Right lobe of liver (tissue), 6 donors: Measurements from ENCODE around the gene SCAPER. TPM values are rescaled to one million over a fixed set of nuclear protein-coding genes. Genes with fewer than 3 reads are reported as not detected.

ENCODE experiments used
- ATAC-seq, 4 donors: fragments of 200-7000 bp; cut with Tn5 transposase; one replicate each; pipeline ENCODE4 v1.9.1; 2020; ENCODE audit warnings: mild to moderate bottlenecking in 4 of 4, moderate library complexity in 4 of 4
- DNase-seq, 3 donors: peaks; one replicate each; pipeline ENCODE4 v3.0.0-alpha.2; 2020
- H3K27ac ChIP-seq, 3 donors: fragments of 200-600 bp; one replicate each; pipeline ENCODE4 v1.8.0; 2022
- H3K27me3 ChIP-seq, 2 donors: fragments of 200-600 bp; one replicate each; pipeline ENCODE4 v1.8.0; 2022
- H3K36me3 ChIP-seq, 4 donors: fragments of 200-600 bp; sonication (generic) in 1 of 4; one replicate each; pipeline versions ENCODE4 v1.5.1 to v1.8.0; 2017 to 2022; ENCODE audit warnings: control low read depth in 1 of 4
- H3K4me1 ChIP-seq, 4 donors: fragments of 200-600 bp; sonication (generic) in 1 of 4; one replicate each; pipeline versions ENCODE4 v1.5.1 to v1.8.0; 2017 to 2022; ENCODE audit warnings: control low read depth in 1 of 4
- H3K4me3 ChIP-seq, 3 donors: fragments of 200-600 bp; one replicate each; pipeline ENCODE4 v1.8.0; 2022
- H3K9me3 ChIP-seq, 4 donors: fragments of 200-600 bp; sonication (generic) in 1 of 4; one replicate each; pipeline versions ENCODE4 v1.5.1 to v1.8.0; 2017 to 2022; ENCODE audit warnings: control low read depth in 1 of 4
- CTCF ChIP-seq, 4 donors: fragments of 200-600 bp in 3 of 4; fragments of 450-650 bp in 1 of 4; IDR thresholded peaks; one replicate each; pipeline versions ENCODE4 v1.5.1 to v1.8.0; 2016 to 2022; ENCODE audit warnings: antibody characterized with exemption in 4 of 4, mild to moderate bottlenecking in 2 of 4
- POLR2A ChIP-seq: fragments of 450-650 bp; IDR thresholded peaks from one replicate; pipeline ENCODE4 v1.6.1; 2017; ENCODE audit warnings: antibody characterized with exemption, mild to moderate bottlenecking
- whole genome bisulfite sequencing: methylation state at CpG from one replicate; pipeline ENCODE4 v1.1.6; 2018; ENCODE audit warnings: low coverage, low lambda C conversion rate; ENCODE audit not compliant: insufficient coverage; ENCODE audit errors: missing lambda C conversion rate; 5-methylcytosine and 5-hydroxymethylcytosine counted together
- intact Hi-C, 2 donors: fragments of 100-400 bp; cut with DNase I; formaldehyde crosslinking; loops; one replicate each; pipeline versions ENCODE4 v1.11.2 to v1.14.1; 2022
- total RNA-seq, 6 experiments: library from RNA; depleted of rRNA in 2 of 6; stranded (reverse); fragments of >200 nt in 2 of 6; fragmentation: NEBNext Ultra II Directional in 3 of 6; extraction: Animal tissue kit (Norgen Biotek cat#: 25700) in 3 of 6; gene quantifications; one replicate each; pipeline versions ENCODE4 v1.1.0 to v1.2.4, GENCODE V29; 2016 to 2023
- donor health status: DM: no; HTN: yes; CAD: no.
- donor health status: DM: no; HTN: no; CAD: no.
- donor health status: DM: no; HTN: no; CAD: no.
- donor health status: DM: no; HTN: yes; CAD: no.
- donor health status: DM: no; HTN: yes; CAD: no.

Gene SCAPER
- total RNA-seq, 6 experiments from 2014 or later: 6.7 to 17.3 (median 10.4) TPM

GRCh38 chr15:76398317-76399104, 506.6 kb downstream of the SCAPER start:
- DNase-seq (no peak), ATAC-seq (no peak)
- TF ChIP-seq POLR2A (no peak), CTCF (IDR thresholded peaks at IDR 0.05) (no peak)
- WGBS: 85% methylated on average over 1 of the region's 1 CpG
- Histone ChIP-seq H3K36me3 (peaks cover 0 to 1% (median 0%) of the 10 kb centered on the region in 4 donors), H3K27ac (no peak overlapping the region), H3K9me3 (no peaks in the 10 kb centered on the region), H3K4me1 (no peaks in the 10 kb centered on the region), H3K4me3 (no peak overlapping the region), H3K27me3 (no peaks in the 10 kb centered on the region)
- intact Hi-C loops: no loop called here

GRCh38 chr15:76393614-76394013, 511.5 kb downstream of the SCAPER start:
- no peak for ATAC-seq
- TF ChIP-seq CTCF (IDR thresholded peaks at IDR 0.05): no peak
- no peak for TF ChIP-seq POLR2A
- Histone ChIP-seq H3K27ac (no peak overlapping the region), H3K4me3 (no peak overlapping the region), H3K9me3 (no peaks in the 10 kb centered on the region), H3K36me3 (no peaks in the 10 kb centered on the region), H3K4me1 (no peaks in the 10 kb centered on the region), H3K27me3 (no peaks in the 10 kb centered on the region)
- intact Hi-C loops: no loop called here
- no peak for DNase-seq
- 90% methylated on average over 1 of the region's 1 CpG for WGBS

- no peaks in the 10 kb centered on the region for H3K4me1 ChIP-seq
- no peak overlapping the region for H3K27ac ChIP-seq
- H3K36me3 ChIP-seq: no peaks in the 10 kb centered on the region
- intact Hi-C loops: no loop called here
- ATAC-seq: no peak
- no peak for DNase-seq
- no peaks in the 10 kb centered on the region for H3K9me3 ChIP-seq
- TF ChIP-seq CTCF (IDR thresholded peaks at IDR 0.05) (no peak), POLR2A (no peak)
- no peaks in the 10 kb centered on the region for H3K27me3 ChIP-seq
- no peak overlapping the region for H3K4me3 ChIP-seq
These were observed 513.3 kb downstream of the SCAPER start for GRCh38 chr15:76391847-76392246.

GRCh38 chr15:76391309-76391708, 513.8 kb downstream of the SCAPER start:
- H3K4me3 ChIP-seq: no peak overlapping the region
- TF ChIP-seq CTCF (IDR thresholded peaks at IDR 0.05): no peak
- TF ChIP-seq POLR2A: no peak
- no peaks in the 10 kb centered on the region for H3K4me1 ChIP-seq
- H3K36me3 ChIP-seq: no peaks in the 10 kb centered on the region
- DNase-seq (no peak), ATAC-seq (no peak)
- WGBS: 95% methylated on average over 3 of the region's 3 CpGs
- no peaks in the 10 kb centered on the region for H3K9me3 ChIP-seq
- H3K27me3 ChIP-seq: no peaks in the 10 kb centered on the region
- H3K27ac ChIP-seq: no peak overlapping the region
- intact Hi-C loops: no loop called here

- no peaks in the 10 kb centered on the region for H3K9me3 ChIP-seq
- H3K27ac ChIP-seq: no peak overlapping the region
- H3K36me3 ChIP-seq: no peaks in the 10 kb centered on the region
- intact Hi-C loops: no loop called here
- no peak overlapping the region for H3K4me3 ChIP-seq
- no peak for ATAC-seq
- H3K27me3 ChIP-seq: no peaks in the 10 kb centered on the region
- H3K4me1 ChIP-seq: no peaks in the 10 kb centered on the region
- TF ChIP-seq POLR2A (no peak), CTCF (IDR thresholded peaks at IDR 0.05) (no peak)
- DNase-seq: no peak
These were observed 514.6 kb downstream of the SCAPER start for GRCh38 chr15:76390571-76390970.
